Choroid plexus epithelial cell (primary cell): ENCODE results near the gene LRRC8C.
A peak's percentile ranks its signal among the peaks of the same experiment; 100 is the strongest.

Experiments used
- DNase-seq: peaks from one replicate; pipeline ENCODE4 v3.0.0-alpha.2; 2010; ENCODE audit warnings: low read depth
- H3K4me3 ChIP-seq: 2 replicates; pipeline ENCODE4 v1.5.1; 2011; ENCODE audit warnings: low read depth, mild to moderate bottlenecking, control low read depth, low read length, moderate library complexity
- TF ChIP-seq, protein P1 (sequence below): conservative IDR thresholded peaks from 2 replicates; pipeline ENCODE4 v1.5.1; 2011; ENCODE audit warnings: low read depth, mild to moderate bottlenecking, control low read depth, inconsistent platforms, low read length, moderate library complexity

LRRC8C gene

DNA sequence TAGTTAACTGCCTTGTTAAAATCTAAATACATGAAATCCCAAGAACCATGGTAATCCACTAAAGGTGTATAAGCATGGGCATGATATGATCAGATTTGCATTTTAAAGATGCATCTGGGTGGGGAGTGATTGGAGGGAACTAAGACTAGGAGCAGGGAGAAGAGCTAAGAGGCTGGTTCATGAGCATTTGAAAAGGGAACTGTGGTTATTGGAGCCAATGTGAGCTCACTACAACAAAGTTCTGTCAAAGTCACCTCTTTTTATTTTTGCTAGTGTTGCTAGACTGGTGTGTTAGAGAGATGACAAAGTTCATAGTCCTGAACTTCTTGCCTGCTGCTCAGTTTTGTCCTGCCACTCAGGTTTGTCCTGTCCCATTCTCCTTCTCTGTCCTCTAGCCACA is 120.8 kb downstream of the LRRC8C start:
- H3K4me3 ChIP-seq = no peak overlapping the region
- TF ChIP-seq, protein P1, sequence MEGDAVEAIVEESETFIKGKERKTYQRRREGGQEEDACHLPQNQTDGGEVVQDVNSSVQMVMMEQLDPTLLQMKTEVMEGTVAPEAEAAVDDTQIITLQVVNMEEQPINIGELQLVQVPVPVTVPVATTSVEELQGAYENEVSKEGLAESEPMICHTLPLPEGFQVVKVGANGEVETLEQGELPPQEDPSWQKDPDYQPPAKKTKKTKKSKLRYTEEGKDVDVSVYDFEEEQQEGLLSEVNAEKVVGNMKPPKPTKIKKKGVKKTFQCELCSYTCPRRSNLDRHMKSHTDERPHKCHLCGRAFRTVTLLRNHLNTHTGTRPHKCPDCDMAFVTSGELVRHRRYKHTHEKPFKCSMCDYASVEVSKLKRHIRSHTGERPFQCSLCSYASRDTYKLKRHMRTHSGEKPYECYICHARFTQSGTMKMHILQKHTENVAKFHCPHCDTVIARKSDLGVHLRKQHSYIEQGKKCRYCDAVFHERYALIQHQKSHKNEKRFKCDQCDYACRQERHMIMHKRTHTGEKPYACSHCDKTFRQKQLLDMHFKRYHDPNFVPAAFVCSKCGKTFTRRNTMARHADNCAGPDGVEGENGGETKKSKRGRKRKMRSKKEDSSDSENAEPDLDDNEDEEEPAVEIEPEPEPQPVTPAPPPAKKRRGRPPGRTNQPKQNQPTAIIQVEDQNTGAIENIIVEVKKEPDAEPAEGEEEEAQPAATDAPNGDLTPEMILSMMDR = no peak
- DNase-seq = no peak

DNA sequence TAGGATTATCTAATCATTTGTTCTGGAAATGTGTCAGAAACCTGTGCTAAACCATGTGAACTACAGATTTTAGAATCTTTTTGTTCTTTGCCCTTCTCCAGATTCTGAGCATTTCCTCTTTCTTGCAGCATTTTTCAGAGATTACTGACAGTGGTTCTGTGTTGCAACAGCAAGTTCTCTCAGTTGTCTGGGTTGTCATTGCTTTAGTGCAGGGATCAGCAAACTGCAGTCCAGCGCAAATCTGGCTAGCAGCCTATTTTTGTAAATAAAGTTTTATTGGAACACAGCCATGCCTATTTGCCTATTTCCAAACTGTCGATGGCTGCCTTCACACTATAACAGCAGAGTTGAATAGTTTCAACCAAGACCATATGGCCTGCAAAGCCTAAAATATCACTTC is 121.6 kb downstream of the LRRC8C start:
- TF ChIP-seq, protein P1 = no peak
- peak; percentile 87 for DNase-seq
- H3K4me3 ChIP-seq = no peak overlapping the region

DNA sequence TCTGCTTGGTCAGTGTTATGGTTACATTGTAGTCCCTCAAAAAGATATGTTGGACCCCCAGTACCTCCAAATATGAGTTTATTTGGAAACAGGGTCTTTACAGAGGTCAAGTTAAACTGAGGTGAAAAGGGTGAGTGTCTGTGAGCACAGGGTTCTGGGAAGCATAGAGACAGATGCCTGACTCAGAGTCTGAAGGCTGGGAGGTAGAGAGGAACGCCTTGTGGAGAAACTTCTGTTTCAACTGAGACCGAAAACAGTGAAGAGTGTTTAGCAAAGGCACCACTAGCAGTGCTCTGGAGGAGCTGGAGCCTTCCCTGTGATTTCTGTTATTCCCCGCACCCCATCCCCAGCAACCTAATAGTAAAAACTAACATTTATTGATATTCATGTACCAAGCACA is 122.7 kb downstream of the LRRC8C start:
- DNase-seq = no peak
- H3K4me3 ChIP-seq = no peak overlapping the region
- TF ChIP-seq, protein P1 = no peak

DNA sequence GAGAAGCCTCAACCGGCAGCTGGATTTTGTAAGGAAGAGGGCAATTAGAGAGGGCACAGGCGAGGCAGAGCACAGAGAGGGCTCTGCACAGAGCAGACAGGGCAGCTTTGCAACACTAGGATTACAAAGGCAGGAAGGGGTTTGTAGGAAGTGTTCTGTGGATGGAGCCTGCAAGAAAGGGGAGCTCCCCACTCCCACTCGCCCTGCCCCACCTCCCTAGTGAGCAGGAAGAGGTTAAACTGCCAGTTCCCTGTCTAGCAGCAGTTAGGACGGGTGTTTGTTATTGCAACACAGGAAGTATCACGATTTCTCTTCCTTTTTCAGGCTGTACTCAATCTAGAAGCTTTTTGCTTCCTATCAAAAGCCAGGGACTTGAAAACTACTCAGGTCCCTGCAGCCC is 124.6 kb downstream of the LRRC8C start:
- TF ChIP-seq, protein P1 = no peak
- H3K4me3 ChIP-seq = no peak overlapping the region
- peak; percentile 49 for DNase-seq

DNA sequence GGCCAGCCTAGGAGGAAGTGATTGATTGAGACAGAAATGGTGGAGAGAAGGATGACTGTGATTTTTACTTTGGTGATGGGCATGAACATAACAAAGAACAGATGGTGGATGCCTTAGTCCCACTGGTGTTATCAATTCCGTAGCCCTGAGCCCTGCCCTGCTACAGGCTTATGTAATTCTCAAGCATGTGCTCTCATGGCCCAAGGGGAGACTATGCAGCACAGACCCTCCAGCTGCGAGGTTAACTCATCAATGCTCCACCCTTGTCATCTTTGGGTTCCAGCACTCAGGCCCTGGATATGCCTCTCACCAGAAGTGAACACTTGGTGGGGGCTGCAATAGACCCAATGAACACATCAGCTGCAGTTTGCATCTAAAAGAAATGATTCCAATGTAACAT is 125.2 kb downstream of the LRRC8C start:
- H3K4me3 ChIP-seq = no peak overlapping the region
- DNase-seq = no peak
- TF ChIP-seq, protein P1 = no peak

DNA sequence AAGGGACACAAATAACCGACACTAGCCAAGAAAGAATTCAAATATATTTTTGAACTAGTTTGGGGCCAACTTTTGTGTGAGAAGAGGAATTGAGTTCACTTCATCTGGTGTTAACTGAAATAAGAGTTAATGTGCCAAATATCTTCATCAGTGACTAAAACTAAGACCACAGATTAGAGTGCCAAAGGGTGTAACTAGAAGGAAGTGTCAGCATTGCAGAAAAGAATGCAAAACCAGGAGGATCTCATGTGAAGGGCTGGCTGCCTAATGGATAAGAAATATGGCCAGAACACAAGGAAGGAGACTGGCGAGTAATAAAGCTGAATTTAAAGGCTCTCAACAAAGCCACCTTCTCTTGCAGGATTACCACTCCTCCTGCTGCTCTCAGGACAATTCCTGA is 126.1 kb downstream of the LRRC8C start:
- no peak overlapping the region for H3K4me3 ChIP-seq
- TF ChIP-seq, protein P1 = no peak
- no peak for DNase-seq

DNA sequence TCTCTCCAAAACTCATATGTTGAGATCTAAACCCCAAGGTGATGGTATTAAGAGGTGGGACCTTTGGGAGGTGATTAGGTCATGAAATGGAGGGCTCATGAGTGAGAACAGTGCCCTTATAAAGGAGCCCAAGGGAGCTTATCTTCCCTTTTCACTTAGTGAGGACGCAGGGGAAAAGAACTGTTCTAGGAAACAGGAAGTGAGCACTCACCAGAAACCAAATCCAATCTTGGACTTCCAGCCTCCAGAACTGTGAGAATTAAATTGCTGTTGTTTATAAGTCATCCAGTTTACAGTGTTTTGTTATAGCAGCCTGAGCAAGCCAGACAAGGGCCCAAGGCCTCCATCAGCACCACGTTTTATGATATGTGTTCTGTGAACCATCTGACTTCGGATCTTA is 127.6 kb downstream of the LRRC8C start:
- no peak for DNase-seq
- TF ChIP-seq, protein P1 = no peak
- no peak overlapping the region for H3K4me3 ChIP-seq
